GM12878 (cell line): ENCODE results near the gene PLA2G4E. TPM values are rescaled to one million over a fixed set of nuclear protein-coding genes. Genes with fewer than 3 reads are reported as not detected.

ENCODE experiments used
- ASH2L ChIP-seq: fragments of 300-600, 200-600 bp; sonication (generic); IDR thresholded peaks from 2 replicates; pipeline ENCODE4 v1.6.1; 2017; ENCODE audit warnings: low read depth, mild to moderate bottlenecking, borderline replicate concordance
- ATF2 ChIP-seq: IDR thresholded peaks from 2 replicates; pipeline ENCODE4 v1.6.1; 2012; ENCODE audit warnings: low read length, inconsistent platforms
- ATF7 ChIP-seq: fragments of 450-650 bp; IDR thresholded peaks from 2 replicates; pipeline ENCODE4 v1.6.1; 2016; ENCODE audit warnings: low read depth, mild to moderate bottlenecking
- CHD2 ChIP-seq: IDR thresholded peaks from 2 replicates; pipeline ENCODE4 v1.6.1; 2011; ENCODE audit warnings: low read depth, low read length, improper control_type of control experiment, borderline replicate concordance
- E4F1 ChIP-seq: fragments of 450-650 bp; IDR thresholded peaks from 2 replicates; pipeline ENCODE4 v1.6.1; 2018; ENCODE audit warnings: borderline replicate concordance, mild to moderate bottlenecking; ENCODE audit not compliant: partially characterized antibody
- EGR1 ChIP-seq, 2 experiments: IDR thresholded peaks; 1 replicate in 1 of 2; 2 replicates in 1 of 2; pipeline ENCODE4 v1.6.1; 2011 to 2012; ENCODE audit warnings: low read depth in 2 of 2, low read length in 2 of 2, borderline replicate concordance in 1 of 2, mild to moderate bottlenecking in 1 of 2, moderate library complexity in 1 of 2
- ELK1 ChIP-seq: IDR thresholded peaks from 2 replicates; pipeline ENCODE4 v1.6.1; 2012; ENCODE audit warnings: low read depth, low read length, improper control_type of control experiment
- FOXK2 ChIP-seq: fragments of 450-650 bp; IDR thresholded peaks from 2 replicates; pipeline ENCODE4 v1.6.1; 2017; ENCODE audit warnings: mild to moderate bottlenecking, moderate library complexity
- JUNB ChIP-seq: IDR thresholded peaks from 2 replicates; pipeline ENCODE4 v1.6.1; 2016; ENCODE audit warnings: antibody characterized with exemption, mild to moderate bottlenecking
- PRDM15 ChIP-seq: fragments of 450-650 bp; formaldehyde crosslinking; IDR thresholded peaks from 2 replicates; pipeline ENCODE4 v1.4.0; 2020; ENCODE audit warnings: mild to moderate bottlenecking, moderate library complexity
- RELA ChIP-seq: fragments of 450-650 bp; IDR thresholded peaks from 2 replicates; pipeline ENCODE4 v1.8.0; 2014; ENCODE audit warnings: borderline replicate concordance; ENCODE audit not compliant: partially characterized antibody
- USF2 ChIP-seq: IDR thresholded peaks from 2 replicates; pipeline ENCODE4 v1.6.1; 2011; ENCODE audit warnings: low read depth, low read length, improper control_type of control experiment, borderline replicate concordance
- ZBED1 ChIP-seq: IDR thresholded peaks from 2 replicates; pipeline ENCODE4 v1.6.1; 2016; ENCODE audit warnings: borderline replicate concordance
- ZBTB11 ChIP-seq: fragments of 450-650 bp; formaldehyde crosslinking; IDR thresholded peaks from 2 replicates; pipeline ENCODE4 v1.5.0; 2022; ENCODE audit warnings: mild to moderate bottlenecking, missing genetic modification characterization
- polyA plus RNA-seq, 11 experiments: library from polyadenylated mRNA; depleted of rRNA in 4 of 11; unstranded in 6 of 11; stranded (reverse) in 5 of 11; fragments of >200 nt; fragmentation: Nextera tagmentation in 4 of 11; fragmentation: Illumina TruSeq in 1 of 11; extraction: Ambion mirVana in 4 of 11; extraction: Trizol in 1 of 11; gene quantifications; 1 replicate in 1 of 11; 2 replicates in 10 of 11; pipeline versions ENCODE4 v1.2.1 to v1.2.3, GENCODE V29; 2011 to 2016; ENCODE audit warnings: inconsistent platforms in 2 of 11, missing spikeins in 2 of 11, low read depth in 1 of 11
- total RNA-seq, 4 experiments: library from RNA; depleted of rRNA in 3 of 4; stranded (reverse); fragments of >200 nt in 3 of 4; fragmentation: Illumina TruSeq in 1 of 4; extraction: Trizol in 1 of 4; gene quantifications; 2 replicates each; pipeline versions ENCODE4 v1.2.1 to v1.2.3, GENCODE V29; 2013 to 2021

Gene PLA2G4E
- total and polyA plus RNA-seq, 10 of the 15 experiments (the other 5 are each of a cell fraction or from before 2014, with no cell fraction given): 0.05 to 0.32 (median 0.06) TPM; not detected in 5

- no peak for TF ChIP-seq CHD2
- TF ChIP-seq E4F1: no peak
- no peak for TF ChIP-seq RELA
- no peak for TF ChIP-seq PRDM15
- TF ChIP-seq USF2: no peak
- no peak for TF ChIP-seq ELK1
- TF ChIP-seq ATF7: no peak
- TF ChIP-seq ASH2L: no peak
- TF ChIP-seq ZBTB11: no peak
- peak; percentile 58 for TF ChIP-seq ATF2
- TF ChIP-seq ZBED1: no peak
- no peak for TF ChIP-seq FOXK2
- TF ChIP-seq EGR1 (IDR thresholded peaks at IDR 0.05; ENCODE audit: borderline replicate concordance in 1 of 2, low read depth in 2 of 2, low read length in 2 of 2): no peak
- TF ChIP-seq JUNB: peak; percentile 86
These were observed 63.6 kb downstream of the PLA2G4E start (continued) for GRCh38 chr15:41957021-41957897.
